Mesodermal cell (in vitro differentiated cells): ENCODE data around the gene CCNA1. TPM values are rescaled to one million over a fixed set of nuclear protein-coding genes. Genes with fewer than 3 reads are reported as not detected.
A peak's percentile ranks its signal among the peaks of the same experiment; 100 is the strongest.

Source experiments
- H3K27ac ChIP-seq: 2 replicates; pipeline ENCODE4 v1.7.0; 2013; ENCODE audit warnings: mild to moderate bottlenecking, low read depth, low read length, moderate library complexity; ENCODE audit not compliant: severe bottlenecking
- H3K36me3 ChIP-seq: 2 replicates; pipeline ENCODE4 v1.7.1; 2013; ENCODE audit warnings: mild to moderate bottlenecking, low read length, moderate library complexity; ENCODE audit not compliant: control insufficient read depth, insufficient read depth
- H3K4me1 ChIP-seq: one replicate; pipeline ENCODE4 v1.7.1; 2013; ENCODE audit warnings: mild to moderate bottlenecking, low read length; ENCODE audit not compliant: insufficient read depth, control insufficient read depth, poor library complexity, severe bottlenecking
- H3K4me3 ChIP-seq: 2 replicates; pipeline ENCODE4 v1.7.0; 2013; ENCODE audit warnings: low read length, control low read depth, mild to moderate bottlenecking; ENCODE audit not compliant: insufficient read depth, poor library complexity, severe bottlenecking; ENCODE audit errors: extremely low read depth
- H3K9me3 ChIP-seq: 2 replicates; pipeline ENCODE4 v1.7.1; 2013; ENCODE audit warnings: mild to moderate bottlenecking, low read length, moderate library complexity; ENCODE audit not compliant: control insufficient read depth
- WGBS, 2 experiments: methylation state at CpG; one replicate each; pipeline ENCODE4 v1.1.5; 2013; ENCODE audit warnings: missing lambda C conversion rate in 2 of 2; ENCODE audit not compliant: insufficient coverage in 2 of 2; 5-methylcytosine and 5-hydroxymethylcytosine counted together
- polyA plus RNA-seq, 2 experiments: library from polyadenylated mRNA; stranded (reverse); fragments of 50-300 nt; gene quantifications; one replicate each; pipeline ENCODE4 v1.2.3, GENCODE V29; 2013

The CCNA1 gene
- polyA plus RNA-seq (2013, experiment 1 of 2) = 0.48 TPM
- not detected for polyA plus RNA-seq (2013, experiment 2 of 2)

- Histone ChIP-seq H3K27ac (no peak within 1 kb of the TSS), H3K4me3 (peak within 1 kb of the TSS; percentile 42), H3K4me1 (peaks cover 7% of the 10 kb centered on the region), H3K36me3 (no peaks in the 10 kb centered on the region), H3K9me3 (no peaks in the 10 kb centered on the region)
- WGBS, 2 experiments = 0% methylated on average over 25 to 30 of the region's 46 CpGs
Observed at GRCh38 chr13:36432106-36432544, at the start of gene CCNA1. CCNA1 (plus strand) TSS chr13:36432495; CDS start chr13:36433057, 562 bp downstream.

GRCh38 chr13:36385489-36385888 is 46.8 kb upstream of the CCNA1 start:
- WGBS, 2 experiments = 80 to 83% methylated on average over 1 of the region's 1 CpG
- Histone ChIP-seq H3K4me1 (no peaks in the 10 kb centered on the region), H3K4me3 (no peak overlapping the region), H3K9me3 (no peaks in the 10 kb centered on the region), H3K27ac (no peak overlapping the region), H3K36me3 (no peaks in the 10 kb centered on the region)

GRCh38 chr13:36395280-36395679 is 37.0 kb upstream of the CCNA1 start:
- Histone ChIP-seq H3K4me1 (no peaks in the 10 kb centered on the region), H3K4me3 (no peak overlapping the region), H3K9me3 (peaks cover 2% of the 10 kb centered on the region), H3K36me3 (no peaks in the 10 kb centered on the region), H3K27ac (no peak overlapping the region)
- 81% methylated on average over 2 of the region's 2 CpGs; no CpG with 5 or more reads in 1 of the 2 experiments for WGBS, 2 experiments

- H3K27ac ChIP-seq = no peak overlapping the region
- H3K36me3 ChIP-seq = no peaks in the 10 kb centered on the region
- no peaks in the 10 kb centered on the region for H3K4me1 ChIP-seq
- no peak overlapping the region for H3K4me3 ChIP-seq
- WGBS, 2 experiments = 100% methylated on average over 1 of the region's 1 CpG; no CpG with 5 or more reads in 1 of the 2 experiments
- no peaks in the 10 kb centered on the region for H3K9me3 ChIP-seq
Observed at GRCh38 chr13:36405151-36405550, 27.1 kb upstream of the CCNA1 start.

- Histone ChIP-seq H3K36me3 (no peaks in the 10 kb centered on the region), H3K4me1 (peaks cover 8% of the 10 kb centered on the region), H3K9me3 (peaks cover 5% of the 10 kb centered on the region), H3K4me3 (no peak overlapping the region), H3K27ac (no peak overlapping the region)
- no CpG with 5 or more reads among the region's 1 CpG for WGBS, 2 experiments
Observed at GRCh38 chr13:36412736-36413135, 19.6 kb upstream of the CCNA1 start.

- Histone ChIP-seq H3K27ac (no peak overlapping the region), H3K4me1 (peaks cover 8% of the 10 kb centered on the region), H3K4me3 (no peak overlapping the region), H3K9me3 (peaks cover 5% of the 10 kb centered on the region), H3K36me3 (no peaks in the 10 kb centered on the region)
- WGBS, 2 experiments = 77 to 86% methylated on average over 1 of the region's 1 CpG
Observed at GRCh38 chr13:36413161-36413560, 19.1 kb upstream of the CCNA1 start.

- H3K27ac ChIP-seq = no peak overlapping the region
- WGBS, 2 experiments = no CpG with 5 or more reads among the region's 3 CpGs
- peaks cover 5% of the 10 kb centered on the region for H3K9me3 ChIP-seq
- no peaks in the 10 kb centered on the region for H3K36me3 ChIP-seq
- peaks cover 8% of the 10 kb centered on the region for H3K4me1 ChIP-seq
- no peak overlapping the region for H3K4me3 ChIP-seq
Observed at GRCh38 chr13:36414461-36414860, 17.8 kb upstream of the CCNA1 start.

- peak overlapping the region; percentile 65 for H3K27ac ChIP-seq
- H3K4me1 ChIP-seq = peaks cover 8% of the 10 kb centered on the region
- 100% methylated on average over 1 of the region's 2 CpGs; no CpG with 5 or more reads in 1 of the 2 experiments for WGBS, 2 experiments
- no peak overlapping the region for H3K4me3 ChIP-seq
- peaks cover 5% of the 10 kb centered on the region for H3K9me3 ChIP-seq
- no peaks in the 10 kb centered on the region for H3K36me3 ChIP-seq
Observed at GRCh38 chr13:36417331-36417730, 15.0 kb upstream of the CCNA1 start.

GRCh38 chr13:36418022-36418805 is 14.1 kb upstream of the CCNA1 start:
- H3K27ac ChIP-seq = peak overlapping the region; percentile 65
- H3K4me1 ChIP-seq = peaks cover 8% of the 10 kb centered on the region
- H3K4me3 ChIP-seq = no peak overlapping the region
- WGBS, 2 experiments = 63 to 77% methylated on average over 3 to 5 of the region's 9 CpGs
- H3K36me3 ChIP-seq = no peaks in the 10 kb centered on the region
- peaks cover 5% of the 10 kb centered on the region for H3K9me3 ChIP-seq

- peaks cover 8% of the 10 kb centered on the region for H3K4me1 ChIP-seq
- no peaks in the 10 kb centered on the region for H3K9me3 ChIP-seq
- H3K27ac ChIP-seq = no peak overlapping the region
- WGBS, 2 experiments = 74 to 78% methylated on average over 4 of the region's 6 CpGs
- no peaks in the 10 kb centered on the region for H3K36me3 ChIP-seq
- H3K4me3 ChIP-seq = no peak overlapping the region
Observed at GRCh38 chr13:36420437-36420891, 11.8 kb upstream of the CCNA1 start.

- Histone ChIP-seq H3K27ac (no peak overlapping the region), H3K36me3 (no peaks in the 10 kb centered on the region), H3K9me3 (no peaks in the 10 kb centered on the region), H3K4me1 (peaks cover 8% of the 10 kb centered on the region), H3K4me3 (no peak overlapping the region)
Observed at GRCh38 chr13:36421447-36421846, 10.8 kb upstream of the CCNA1 start.
